Measurements from ENCODE around the gene TAF1C.
"Not testable (repeated sequence)": the region's sequence is repeated elsewhere in the genome, so short reads cannot be mapped to it uniquely, and the experiment has no call there.

Gene TAF1C, protein sequence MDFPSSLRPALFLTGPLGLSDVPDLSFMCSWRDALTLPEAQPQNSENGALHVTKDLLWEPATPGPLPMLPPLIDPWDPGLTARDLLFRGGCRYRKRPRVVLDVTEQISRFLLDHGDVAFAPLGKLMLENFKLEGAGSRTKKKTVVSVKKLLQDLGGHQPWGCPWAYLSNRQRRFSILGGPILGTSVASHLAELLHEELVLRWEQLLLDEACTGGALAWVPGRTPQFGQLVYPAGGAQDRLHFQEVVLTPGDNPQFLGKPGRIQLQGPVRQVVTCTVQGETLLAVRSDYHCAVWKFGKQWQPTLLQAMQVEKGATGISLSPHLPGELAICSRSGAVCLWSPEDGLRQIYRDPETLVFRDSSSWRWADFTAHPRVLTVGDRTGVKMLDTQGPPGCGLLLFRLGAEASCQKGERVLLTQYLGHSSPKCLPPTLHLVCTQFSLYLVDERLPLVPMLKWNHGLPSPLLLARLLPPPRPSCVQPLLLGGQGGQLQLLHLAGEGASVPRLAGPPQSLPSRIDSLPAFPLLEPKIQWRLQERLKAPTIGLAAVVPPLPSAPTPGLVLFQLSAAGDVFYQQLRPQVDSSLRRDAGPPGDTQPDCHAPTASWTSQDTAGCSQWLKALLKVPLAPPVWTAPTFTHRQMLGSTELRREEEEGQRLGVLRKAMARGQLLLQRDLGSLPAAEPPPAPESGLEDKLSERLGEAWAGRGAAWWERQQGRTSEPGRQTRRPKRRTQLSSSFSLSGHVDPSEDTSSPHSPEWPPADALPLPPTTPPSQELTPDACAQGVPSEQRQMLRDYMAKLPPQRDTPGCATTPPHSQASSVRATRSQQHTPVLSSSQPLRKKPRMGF

GRCh38 chr16:84186685-84187437 lies at the start of gene TAF1C:
TSS of gene TAF1C (minus strand) at chr16:84187057. CDS start at chr16:84184988, 2,069 bp downstream.
- no peak for FAIRE-seq

- FAIRE-seq, result no peak
These were observed 47.7 kb upstream of the TAF1C start for GRCh38 chr16:84234321-84235241.

- FAIRE-seq, result no peak
These were observed 46.9 kb upstream of the TAF1C start for GRCh38 chr16:84233748-84234147.

DNA sequence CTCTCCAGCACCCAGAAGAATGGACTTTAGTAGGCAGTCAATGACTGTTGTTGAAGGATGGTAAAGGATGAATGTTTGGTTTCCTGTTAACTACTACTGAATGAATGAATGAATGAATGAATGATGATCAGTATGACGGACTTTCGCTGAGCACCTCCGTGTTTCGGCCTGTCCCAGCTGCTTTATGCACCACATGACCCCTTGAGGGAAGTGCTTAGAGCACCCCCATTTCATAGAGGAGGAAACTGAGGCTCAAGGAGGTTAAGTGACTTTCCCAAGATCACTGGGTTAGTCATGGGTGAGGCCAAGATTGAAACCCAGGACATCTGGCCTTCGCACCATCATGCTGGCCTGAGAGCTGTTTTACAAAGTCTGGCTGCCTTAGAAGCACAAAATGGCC lies 46.1 kb upstream of the TAF1C start:
- FAIRE-seq, result no peak

- FAIRE-seq, result no peak
These were observed 45.2 kb upstream of the TAF1C start for GRCh38 chr16:84232060-84232459.

DNA sequence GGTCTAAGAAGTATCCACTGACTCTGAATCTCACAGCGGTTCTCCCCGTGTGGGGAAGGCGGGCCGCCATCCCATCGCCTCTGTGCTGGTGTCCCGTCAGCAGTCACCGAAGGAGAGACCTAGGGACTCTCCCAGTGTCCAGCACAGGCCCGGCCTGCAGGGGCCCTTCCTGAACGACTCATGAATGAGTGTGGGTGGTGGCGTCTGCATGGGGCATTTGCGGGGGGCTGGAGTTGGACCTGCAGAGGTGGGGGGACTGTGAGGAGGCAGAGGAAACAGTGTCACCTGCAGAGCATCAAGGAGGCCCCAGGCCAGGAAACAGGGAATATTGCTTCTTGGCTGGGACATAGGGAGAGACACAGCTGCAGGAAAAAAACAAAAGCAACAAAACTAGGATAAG lies 42.6 kb upstream of the TAF1C start:
- no peak for FAIRE-seq

DNA sequence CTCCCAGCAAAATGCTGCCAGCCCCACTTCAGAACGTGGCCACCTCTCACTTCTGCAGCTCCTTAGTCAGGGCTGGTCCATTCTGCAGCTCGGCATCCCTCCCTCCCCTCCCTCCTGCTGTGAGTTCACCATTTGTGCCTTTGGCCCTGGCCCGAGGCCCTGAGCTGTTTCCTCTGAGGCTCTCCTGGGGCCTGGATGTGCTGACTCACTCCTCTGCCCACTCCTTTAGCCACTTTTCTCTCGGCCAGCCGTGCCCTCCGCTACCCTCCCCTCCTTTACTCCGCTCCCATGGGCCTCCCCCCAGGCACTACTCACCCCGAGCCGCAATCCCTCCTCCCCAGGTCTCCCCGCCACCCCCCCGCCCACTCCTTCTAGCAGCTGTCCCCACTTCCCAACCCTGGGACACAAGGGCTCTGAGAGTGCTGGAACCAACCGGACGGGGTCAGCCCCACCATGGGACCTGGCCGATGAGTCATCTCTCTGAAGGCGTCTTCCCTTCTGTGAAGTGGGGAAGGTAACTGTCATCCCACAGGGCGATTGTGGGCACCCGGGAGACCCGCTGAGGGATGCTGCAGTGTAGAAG lies 41.5 kb upstream of the TAF1C start:
- no peak for FAIRE-seq

- no peak for FAIRE-seq
These were observed 40.7 kb upstream of the TAF1C start for GRCh38 chr16:84227548-84227947.

GRCh38 chr16:84226026-84226425 lies 39.2 kb upstream of the TAF1C start:
- FAIRE-seq, result no peak

DNA sequence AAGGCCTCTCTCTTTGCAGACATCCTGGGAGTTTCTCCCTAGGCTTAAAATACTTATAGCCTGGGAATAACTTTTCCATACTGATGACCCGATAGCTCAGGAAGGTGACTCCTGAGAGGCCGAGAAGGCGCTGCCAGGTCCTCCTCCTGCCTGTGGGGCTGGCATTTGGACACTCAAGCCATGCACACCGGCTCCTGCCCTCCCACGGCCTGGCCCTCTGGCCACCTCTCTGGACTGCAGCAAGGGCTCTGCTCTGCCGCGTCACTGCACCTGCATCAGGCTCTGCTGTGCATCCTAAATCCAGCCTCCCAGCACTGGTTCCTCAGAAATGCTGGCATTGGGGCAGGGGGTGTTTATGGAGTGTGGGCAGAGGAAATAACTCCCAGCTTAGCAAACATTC lies 38.7 kb upstream of the TAF1C start:
- FAIRE-seq, result no peak

GRCh38 chr16:84225126-84225525 lies 38.3 kb upstream of the TAF1C start:
- no peak for FAIRE-seq

DNA sequence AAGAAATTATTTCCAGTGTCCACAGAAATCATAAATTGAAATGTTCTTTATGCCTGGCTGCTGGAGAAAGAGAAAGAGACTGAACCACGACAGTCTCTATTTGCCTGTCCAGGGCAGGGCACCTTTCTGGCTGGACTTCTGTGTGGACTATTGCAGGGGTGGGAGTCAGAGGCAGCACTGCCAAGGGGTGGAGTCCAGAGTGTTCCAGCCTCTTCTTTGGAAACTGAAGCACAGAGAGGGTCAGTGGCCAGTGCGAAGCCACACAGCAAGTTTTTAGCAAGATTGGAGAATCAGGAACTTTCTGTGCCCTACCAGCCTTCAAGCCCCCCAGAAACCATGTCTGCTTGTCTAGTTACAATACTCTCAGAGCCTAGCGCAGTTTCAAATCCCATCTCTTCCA lies 37.7 kb upstream of the TAF1C start:
- FAIRE-seq, result no peak

DNA sequence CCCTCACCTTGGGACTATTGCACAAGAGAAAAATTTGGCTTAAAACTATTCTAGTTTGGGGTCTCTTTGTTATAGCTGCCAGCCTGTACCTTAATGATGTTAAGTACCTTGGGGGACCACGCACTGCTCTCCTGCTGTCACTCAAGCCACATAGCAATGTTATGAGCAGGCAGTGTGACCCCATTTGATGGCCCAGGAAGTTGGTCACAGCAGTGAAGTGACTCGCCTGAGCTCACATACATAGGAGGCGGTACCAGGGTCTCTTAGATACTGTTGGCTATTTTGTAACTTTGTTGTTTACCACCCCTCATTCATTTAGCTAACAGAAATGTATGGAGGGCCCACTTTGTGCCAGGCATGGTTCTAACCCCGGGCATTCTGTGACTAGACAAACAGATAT lies 36.6 kb upstream of the TAF1C start:
- no peak for FAIRE-seq

GRCh38 chr16:84220851-84221250 lies 34.0 kb upstream of the TAF1C start:
- FAIRE-seq, result no peak

- no peak for FAIRE-seq
These were observed 32.1 kb upstream of the TAF1C start for GRCh38 chr16:84218956-84219355.

DNA sequence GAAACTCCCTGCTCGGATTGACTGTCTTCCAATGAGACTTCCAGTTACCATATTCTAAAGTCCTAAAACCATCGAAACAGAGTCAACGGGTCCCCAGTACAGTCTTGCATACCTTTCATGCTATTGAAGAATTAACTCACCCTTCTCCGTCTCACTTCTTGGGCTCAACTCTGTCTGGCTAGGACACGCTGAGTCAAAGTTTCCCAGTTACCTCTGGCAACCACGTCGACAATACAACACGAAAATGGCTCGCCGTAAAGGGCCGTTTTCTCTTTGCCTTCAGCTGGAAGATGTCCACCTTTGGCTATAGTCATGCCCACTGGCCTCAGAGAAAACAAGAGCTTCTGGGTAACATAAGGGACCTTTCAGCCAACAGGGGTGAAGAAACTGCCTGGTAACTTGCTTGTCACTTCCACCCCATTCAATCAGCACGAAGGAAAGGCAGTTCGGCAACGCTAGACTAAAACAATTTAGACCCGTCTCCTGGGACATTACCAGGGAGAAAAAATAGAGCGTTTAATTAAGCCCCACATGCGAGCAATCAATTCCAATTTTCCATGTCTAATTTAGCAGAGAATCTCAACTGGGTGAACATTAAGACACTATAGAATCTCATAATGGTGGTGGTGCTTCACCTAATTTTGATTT lies 31.4 kb upstream of the TAF1C start:
- FAIRE-seq, result no peak

GRCh38 chr16:84216144-84216543 lies 29.3 kb upstream of the TAF1C start:
- FAIRE-seq, result not testable (repeated sequence)

DNA sequence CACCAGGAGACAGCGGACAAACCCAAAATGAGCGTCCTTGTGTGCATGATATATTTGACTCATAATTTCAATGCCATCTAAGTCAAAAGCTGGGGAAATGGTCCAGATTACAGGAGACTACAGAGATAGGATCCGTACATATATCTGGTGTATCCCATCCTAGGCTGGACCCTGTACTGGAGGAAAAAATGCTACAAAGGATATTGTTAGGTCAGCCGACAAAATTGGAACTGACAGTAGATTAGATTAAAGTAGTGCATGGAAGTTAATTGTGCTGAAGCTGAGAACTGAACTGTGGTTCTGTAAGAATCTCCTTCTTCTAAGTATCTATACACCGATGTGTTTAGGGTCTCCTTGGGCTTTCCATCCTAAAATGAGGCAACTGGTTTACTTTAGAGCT lies 28.7 kb upstream of the TAF1C start:
- no peak for FAIRE-seq

- no peak for FAIRE-seq
These were observed 27.7 kb upstream of the TAF1C start for GRCh38 chr16:84214451-84215066.

DNA sequence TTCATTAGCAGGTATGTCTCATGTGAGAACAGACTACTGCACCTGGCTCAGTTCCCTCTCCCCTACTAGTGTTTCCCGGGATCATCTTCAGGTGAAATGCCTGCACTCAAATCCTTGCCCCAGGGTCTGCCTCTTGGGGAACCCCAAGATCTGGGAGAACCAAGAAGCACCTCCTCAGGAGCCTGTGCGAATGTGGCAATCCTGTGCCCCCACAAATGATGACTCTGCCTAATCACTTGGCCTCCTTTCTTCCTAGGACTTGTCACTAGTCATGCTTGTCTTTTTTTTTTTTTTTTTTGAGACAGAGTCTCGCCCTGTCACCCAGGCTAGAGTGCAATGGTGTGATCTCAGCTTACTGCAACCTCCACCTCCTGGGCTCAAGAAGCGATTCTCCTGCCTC lies 25.8 kb upstream of the TAF1C start:
- no peak for FAIRE-seq

- FAIRE-seq, result no peak
These were observed 25.3 kb upstream of the TAF1C start for GRCh38 chr16:84212154-84212553.
